Measurements from ENCODE around the gene NRXN3. TPM values are rescaled to one million over a fixed set of nuclear protein-coding genes. Genes with fewer than 3 reads are reported as not detected.

NRXN3 gene
- total RNA-seq, 4 donors from 2014 or later, result 0.04 to 0.16 TPM; not detected in 2

DNA sequence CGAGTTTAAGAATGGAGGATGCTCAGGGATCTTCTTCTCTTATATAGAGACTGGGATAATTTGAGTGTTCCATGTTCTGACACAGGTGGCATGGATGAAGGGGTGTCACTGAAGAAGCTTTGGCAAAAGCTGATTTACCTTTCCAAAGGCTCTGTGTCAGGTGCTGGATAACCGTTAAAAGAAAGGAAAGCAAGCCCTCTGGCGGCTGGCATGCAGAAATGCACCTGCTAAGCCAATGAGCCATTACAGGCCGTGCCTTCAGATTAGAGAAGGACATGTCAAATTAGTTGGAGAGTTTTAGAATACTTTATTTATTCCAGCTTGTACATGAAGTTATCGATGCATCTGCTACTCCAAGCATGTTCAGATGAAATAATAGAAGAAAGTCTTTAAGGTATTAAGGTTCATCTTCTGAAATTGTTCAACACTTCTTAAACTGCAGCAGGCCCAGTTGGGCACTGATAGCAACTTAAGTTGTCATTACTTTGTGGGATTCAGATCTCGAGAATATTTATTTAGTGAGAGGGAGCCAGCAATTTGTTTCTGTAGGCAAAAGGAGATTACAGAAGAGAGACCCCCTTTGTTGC lies 678.2 kb downstream of the NRXN3 start:
- Histone ChIP-seq H3K27ac (no peak overlapping the region), H3K36me3 (no peaks in the 10 kb centered on the region), H3K4me3 (no peak overlapping the region), H3K9me3 (no peaks in the 10 kb centered on the region), H3K27me3 (no peaks in the 10 kb centered on the region), H3K4me1 (no peaks in the 10 kb centered on the region)
- TF ChIP-seq POLR2A (IDR thresholded peaks at IDR 0.05), result no peak
- TF ChIP-seq, protein P1, sequence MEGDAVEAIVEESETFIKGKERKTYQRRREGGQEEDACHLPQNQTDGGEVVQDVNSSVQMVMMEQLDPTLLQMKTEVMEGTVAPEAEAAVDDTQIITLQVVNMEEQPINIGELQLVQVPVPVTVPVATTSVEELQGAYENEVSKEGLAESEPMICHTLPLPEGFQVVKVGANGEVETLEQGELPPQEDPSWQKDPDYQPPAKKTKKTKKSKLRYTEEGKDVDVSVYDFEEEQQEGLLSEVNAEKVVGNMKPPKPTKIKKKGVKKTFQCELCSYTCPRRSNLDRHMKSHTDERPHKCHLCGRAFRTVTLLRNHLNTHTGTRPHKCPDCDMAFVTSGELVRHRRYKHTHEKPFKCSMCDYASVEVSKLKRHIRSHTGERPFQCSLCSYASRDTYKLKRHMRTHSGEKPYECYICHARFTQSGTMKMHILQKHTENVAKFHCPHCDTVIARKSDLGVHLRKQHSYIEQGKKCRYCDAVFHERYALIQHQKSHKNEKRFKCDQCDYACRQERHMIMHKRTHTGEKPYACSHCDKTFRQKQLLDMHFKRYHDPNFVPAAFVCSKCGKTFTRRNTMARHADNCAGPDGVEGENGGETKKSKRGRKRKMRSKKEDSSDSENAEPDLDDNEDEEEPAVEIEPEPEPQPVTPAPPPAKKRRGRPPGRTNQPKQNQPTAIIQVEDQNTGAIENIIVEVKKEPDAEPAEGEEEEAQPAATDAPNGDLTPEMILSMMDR (IDR thresholded peaks at IDR 0.05 in 4 of 5, conservative IDR thresholded peaks at IDR 0.05 in 1 of 5), result peak; percentile 36 to 68 (median 59)
- intact Hi-C loops (cut with DNase I; ENCODE audit: low total_unique reads), result no loop called here
- in situ Hi-C loops (cut with MboI; ENCODE audit: low sequenced_read_pairs in 4 of 4), result no loop called here
- DNase-seq (no peak), ATAC-seq (no peak)

DNA sequence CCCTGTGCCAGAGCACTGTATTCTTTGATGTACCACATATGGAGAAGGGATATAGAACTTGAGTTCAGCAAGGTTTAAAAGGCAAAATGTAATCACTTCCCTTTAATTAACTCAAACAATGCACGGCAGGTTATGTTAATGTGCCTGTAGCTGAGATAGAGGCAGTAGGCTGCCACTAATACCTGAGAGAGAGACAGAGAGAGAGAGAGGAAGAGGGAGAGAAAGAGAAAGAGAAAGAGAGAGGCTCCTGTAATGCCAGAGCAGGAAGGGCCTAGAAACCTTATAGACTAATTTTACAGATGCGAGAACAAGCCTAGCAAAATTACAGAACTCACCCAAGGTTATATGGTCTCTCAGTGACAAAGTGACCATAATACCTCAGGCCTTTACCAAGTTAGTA lies 679.8 kb downstream of the NRXN3 start:
- no peaks in the 10 kb centered on the region for H3K9me3 ChIP-seq
- no peaks in the 10 kb centered on the region for H3K4me1 ChIP-seq
- no peak overlapping the region for H3K27ac ChIP-seq
- H3K27me3 ChIP-seq, result no peaks in the 10 kb centered on the region
- H3K4me3 ChIP-seq, result no peak overlapping the region
- intact Hi-C loops (cut with DNase I; ENCODE audit: low total_unique reads), result no loop called here
- TF ChIP-seq POLR2A (IDR thresholded peaks at IDR 0.05), result no peak
- TF ChIP-seq, protein P1 (IDR thresholded peaks at IDR 0.05 in 4 of 5, conservative IDR thresholded peaks at IDR 0.05 in 1 of 5), result no peak
- no peaks in the 10 kb centered on the region for H3K36me3 ChIP-seq
- ATAC-seq (no peak), DNase-seq (no peak)
- in situ Hi-C loops (cut with MboI; ENCODE audit: low sequenced_read_pairs in 4 of 4), result no loop called here

DNA sequence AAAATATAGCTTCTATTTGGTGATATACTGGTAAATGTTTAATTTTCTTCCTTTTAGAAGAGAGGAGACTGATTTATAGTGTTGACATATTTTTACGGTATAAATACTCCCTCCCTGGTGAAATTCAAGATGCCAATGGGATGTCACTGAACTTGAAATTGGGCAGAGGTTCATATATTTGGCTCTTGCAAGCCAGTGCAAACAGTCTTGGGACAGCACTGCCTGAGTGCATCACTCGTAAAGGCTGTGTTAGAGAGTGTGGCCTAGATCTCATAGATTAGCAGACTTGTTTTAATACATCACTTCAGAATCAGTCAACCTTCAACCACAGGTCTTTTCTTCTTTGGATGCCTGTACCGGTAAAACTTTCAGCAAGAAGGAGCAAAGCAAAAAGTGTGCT lies 681.0 kb downstream of the NRXN3 start:
- no peaks in the 10 kb centered on the region for H3K36me3 ChIP-seq
- no peaks in the 10 kb centered on the region for H3K27me3 ChIP-seq
- TF ChIP-seq, protein P1 (IDR thresholded peaks at IDR 0.05 in 4 of 5, conservative IDR thresholded peaks at IDR 0.05 in 1 of 5), result no peak
- no peak for TF ChIP-seq POLR2A (IDR thresholded peaks at IDR 0.05)
- H3K4me3 ChIP-seq, result no peak overlapping the region
- no peak overlapping the region for H3K27ac ChIP-seq
- no peaks in the 10 kb centered on the region for H3K9me3 ChIP-seq
- no peak for DNase-seq
- ATAC-seq, result no peak
- in situ Hi-C loops (cut with MboI; ENCODE audit: low sequenced_read_pairs in 4 of 4) (no loop called here), intact Hi-C loops (cut with DNase I; ENCODE audit: low total_unique reads) (no loop called here)
- H3K4me1 ChIP-seq, result no peaks in the 10 kb centered on the region

DNA sequence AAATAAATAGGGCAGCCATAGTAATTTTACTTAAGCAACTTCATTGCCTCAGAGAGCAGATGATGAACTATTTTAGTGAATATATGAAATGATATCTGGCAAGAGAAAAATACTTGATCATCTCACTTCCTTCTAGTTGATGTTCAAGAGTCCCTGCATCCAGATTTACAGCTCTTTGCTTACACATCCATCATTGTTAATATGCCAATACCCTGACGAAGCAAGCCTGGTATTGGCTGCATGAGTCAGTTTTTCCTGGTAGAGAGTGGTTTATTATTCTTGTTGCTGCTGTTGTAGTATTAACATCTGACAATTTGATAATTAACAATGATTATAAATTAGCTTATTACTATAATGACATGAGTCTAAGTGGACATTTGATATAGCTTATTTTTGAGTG lies 681.9 kb downstream of the NRXN3 start:
- Histone ChIP-seq H3K36me3 (no peaks in the 10 kb centered on the region), H3K27me3 (no peaks in the 10 kb centered on the region), H3K9me3 (no peaks in the 10 kb centered on the region), H3K4me3 (no peak overlapping the region), H3K27ac (no peak overlapping the region), H3K4me1 (no peaks in the 10 kb centered on the region)
- TF ChIP-seq POLR2A (IDR thresholded peaks at IDR 0.05), result no peak
- TF ChIP-seq, protein P1 (IDR thresholded peaks at IDR 0.05 in 4 of 5, conservative IDR thresholded peaks at IDR 0.05 in 1 of 5), result no peak
- in situ Hi-C loops (cut with MboI; ENCODE audit: low sequenced_read_pairs in 4 of 4), result no loop called here
- intact Hi-C loops (cut with DNase I; ENCODE audit: low total_unique reads), result no loop called here
- DNase-seq (no peak), ATAC-seq (no peak)

DNA sequence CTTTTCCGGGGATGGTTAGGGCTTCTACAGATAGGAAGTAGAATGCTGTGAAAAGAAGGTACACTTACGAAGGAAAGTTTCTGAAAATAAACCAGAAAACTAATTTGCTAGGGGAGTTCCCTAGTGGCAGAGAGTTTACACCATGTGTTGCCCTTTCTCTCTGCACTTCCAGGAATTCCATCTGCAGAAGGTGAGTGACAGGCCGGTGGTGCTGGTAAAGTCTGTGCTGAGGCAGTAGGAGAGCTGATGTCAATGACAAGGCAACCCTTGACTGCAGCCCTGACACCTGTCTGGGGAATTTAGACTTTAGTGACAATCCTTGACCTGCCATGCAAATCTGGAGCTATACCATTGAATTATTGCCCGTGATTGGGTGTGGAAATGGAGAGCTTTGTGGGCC lies 687.8 kb downstream of the NRXN3 start:
- H3K4me1 ChIP-seq, result no peaks in the 10 kb centered on the region
- no peak for TF ChIP-seq POLR2A (IDR thresholded peaks at IDR 0.05)
- TF ChIP-seq, protein P1 (IDR thresholded peaks at IDR 0.05 in 4 of 5, conservative IDR thresholded peaks at IDR 0.05 in 1 of 5), result no peak
- H3K9me3 ChIP-seq, result no peaks in the 10 kb centered on the region
- DNase-seq (no peak), ATAC-seq (no peak)
- H3K36me3 ChIP-seq, result no peaks in the 10 kb centered on the region
- H3K27me3 ChIP-seq, result no peaks in the 10 kb centered on the region
- no peak overlapping the region for H3K27ac ChIP-seq
- in situ Hi-C loops (cut with MboI; ENCODE audit: low sequenced_read_pairs in 4 of 4) (no loop called here), intact Hi-C loops (cut with DNase I; ENCODE audit: low total_unique reads) (no loop called here)
- no peak overlapping the region for H3K4me3 ChIP-seq
